GM13976 (cell line): ENCODE measurements around the gene GSTM1.

Experiments
- DNase-seq: peaks from one replicate; pipeline ENCODE4 v3.0.0; 2012; ENCODE audit warnings: low spot score
- in situ Hi-C: fragments of 300-500 bp; cut with MboI; formaldehyde crosslinking; loops from one replicate; pipeline ENCODE4 v1.12.0; 2022; ENCODE audit warnings: low sequenced_read_pairs, mixed read lengths, inconsistent platforms; ENCODE audit not compliant: unreplicated experiment
- TF ChIP-seq, protein P1 (sequence below): IDR thresholded peaks from 2 replicates; pipeline ENCODE4 v1.5.1; 2012; ENCODE audit warnings: borderline replicate concordance, mild to moderate bottlenecking; ENCODE audit not compliant: insufficient read depth; ENCODE audit errors: extremely low read depth, missing control alignments, control extremely low read depth

GSTM1 gene

GRCh38 chr1:109718495-109718894 is 30.9 kb downstream of the GSTM1 start:
- TF ChIP-seq, protein P1, sequence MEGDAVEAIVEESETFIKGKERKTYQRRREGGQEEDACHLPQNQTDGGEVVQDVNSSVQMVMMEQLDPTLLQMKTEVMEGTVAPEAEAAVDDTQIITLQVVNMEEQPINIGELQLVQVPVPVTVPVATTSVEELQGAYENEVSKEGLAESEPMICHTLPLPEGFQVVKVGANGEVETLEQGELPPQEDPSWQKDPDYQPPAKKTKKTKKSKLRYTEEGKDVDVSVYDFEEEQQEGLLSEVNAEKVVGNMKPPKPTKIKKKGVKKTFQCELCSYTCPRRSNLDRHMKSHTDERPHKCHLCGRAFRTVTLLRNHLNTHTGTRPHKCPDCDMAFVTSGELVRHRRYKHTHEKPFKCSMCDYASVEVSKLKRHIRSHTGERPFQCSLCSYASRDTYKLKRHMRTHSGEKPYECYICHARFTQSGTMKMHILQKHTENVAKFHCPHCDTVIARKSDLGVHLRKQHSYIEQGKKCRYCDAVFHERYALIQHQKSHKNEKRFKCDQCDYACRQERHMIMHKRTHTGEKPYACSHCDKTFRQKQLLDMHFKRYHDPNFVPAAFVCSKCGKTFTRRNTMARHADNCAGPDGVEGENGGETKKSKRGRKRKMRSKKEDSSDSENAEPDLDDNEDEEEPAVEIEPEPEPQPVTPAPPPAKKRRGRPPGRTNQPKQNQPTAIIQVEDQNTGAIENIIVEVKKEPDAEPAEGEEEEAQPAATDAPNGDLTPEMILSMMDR, result no peak
- in situ Hi-C loops, result loop anchor here (10.0 kb wide), 1 partner anchor 54 kb away; the partner anchor contains the start of gene GSTM2
- no peak for DNase-seq

GRCh38 chr1:109719337-109719837 is 31.8 kb downstream of the GSTM1 start:
- DNase-seq, result no peak

GRCh38 chr1:109721042-109721441 is 33.4 kb downstream of the GSTM1 start:
- TF ChIP-seq, protein P1, result no peak
- in situ Hi-C loops, result no loop called here
- no peak for DNase-seq

More at GRCh38 chr1:109719337-109719837, 31.8 kb downstream of the GSTM1 start:
- in situ Hi-C loops, result loop anchor here (10.0 kb wide), 1 partner anchor 55 kb away; the partner anchor contains the start of gene GSTM2
- TF ChIP-seq, protein P1, result no peak

- no peak for DNase-seq
- in situ Hi-C loops, result no loop called here
- TF ChIP-seq, protein P1, result no peak
These were observed 34.4 kb downstream of the GSTM1 start for GRCh38 chr1:109721971-109722370.

- no peak for DNase-seq
- in situ Hi-C loops, result no loop called here
- TF ChIP-seq, protein P1, result no peak
These were observed 35.5 kb downstream of the GSTM1 start for GRCh38 chr1:109722908-109723691.

GRCh38 chr1:109724933-109725332 is 37.3 kb downstream of the GSTM1 start:
- TF ChIP-seq, protein P1, result no peak
- no peak for DNase-seq
- in situ Hi-C loops, result no loop called here
